Loucy (cell line): ENCODE measurements around the gene C1orf53.
"Not testable (repeated sequence)": the region's sequence is repeated elsewhere in the genome, so short reads cannot be mapped to it uniquely, and the experiment has no call there.

Experiments
- H2AFZ ChIP-seq: fragments of 200-600 bp; sonication (generic); 2 replicates; pipeline ENCODE4 v1.6.0; 2016; ENCODE audit warnings: antibody characterized with exemption, mild to moderate bottlenecking, low read length, moderate library complexity
- H3F3A ChIP-seq: fragments of 200-600 bp; 2 replicates; pipeline ENCODE4 v1.6.0; 2016; ENCODE audit warnings: antibody characterized with exemption, low read depth, mild to moderate bottlenecking
- H3K27me3 ChIP-seq: fragments of 200-600 bp; sonication (generic); 2 replicates; pipeline ENCODE4 v1.6.1; 2014; ENCODE audit warnings: low read length, mild to moderate bottlenecking; ENCODE audit not compliant: insufficient read depth, poor library complexity, severe bottlenecking
- H3K36me3 ChIP-seq: fragments of 200-600 bp; sonication (generic); 2 replicates; pipeline ENCODE4 v1.6.1; 2016; ENCODE audit warnings: low read length; ENCODE audit not compliant: insufficient read depth
- H3K4me1 ChIP-seq: fragments of 200-600 bp; sonication (generic); 2 replicates; pipeline ENCODE4 v1.5.1; 2014; ENCODE audit warnings: low read length, mild to moderate bottlenecking; ENCODE audit not compliant: insufficient read depth, poor library complexity, severe bottlenecking
- H3K4me2 ChIP-seq: fragments of 200-600 bp; sonication (generic); 2 replicates; pipeline ENCODE4 v1.6.0; 2014; ENCODE audit warnings: antibody characterized with exemption, low read length, low read depth, mild to moderate bottlenecking; ENCODE audit not compliant: poor library complexity, severe bottlenecking
- H3K4me3 ChIP-seq: fragments of 200-600 bp; sonication (generic); 2 replicates; pipeline ENCODE4 v1.5.1; 2014; ENCODE audit warnings: low read length, mild to moderate bottlenecking, mixed read lengths; ENCODE audit not compliant: poor library complexity, severe bottlenecking
- H3K79me2 ChIP-seq: fragments of 200-600 bp; sonication (generic); 2 replicates; pipeline ENCODE4 v1.6.1; 2014; ENCODE audit warnings: low read length; ENCODE audit not compliant: insufficient read depth
- H3K9ac ChIP-seq: fragments of 200-600 bp; sonication (generic); 2 replicates; pipeline ENCODE4 v1.6.0; 2014; ENCODE audit warnings: mild to moderate bottlenecking, low read depth, low read length, moderate library complexity; ENCODE audit not compliant: poor library complexity, severe bottlenecking
- H3K9me2 ChIP-seq: fragments of 200-600 bp; sonication (generic); replicated peaks from 2 replicates; pipeline ENCODE4 v1.6.1; 2016; ENCODE audit warnings: low read depth, low read length, mixed read lengths
- H3K9me3 ChIP-seq: fragments of 200-600 bp; sonication (generic); 2 replicates; pipeline ENCODE4 v1.6.1; 2014; ENCODE audit warnings: mild to moderate bottlenecking, antibody characterized with exemption, low read length, low read depth; ENCODE audit not compliant: insufficient read depth
- H4K20me1 ChIP-seq: fragments of 200-600 bp; sonication (generic); 2 replicates; pipeline ENCODE4 v1.6.0; 2014; ENCODE audit warnings: antibody characterized with exemption, low read length, mild to moderate bottlenecking; ENCODE audit not compliant: insufficient read depth, poor library complexity, severe bottlenecking
- CTCF ChIP-seq: fragments of 200-600 bp; sonication (generic); conservative IDR thresholded peaks from 2 replicates; pipeline ENCODE4 v1.5.1; 2014; ENCODE audit warnings: mild to moderate bottlenecking, antibody characterized with exemption, low read length
- EZH2phosphoT487 ChIP-seq: fragments of 200-600 bp; IDR thresholded peaks from 2 replicates; pipeline ENCODE4 v1.6.1; 2018; ENCODE audit warnings: antibody characterized with exemption, mild to moderate bottlenecking, moderate library complexity, borderline replicate concordance

Gene C1orf53

GRCh38 chr1:197876894-197877293 is 25.5 kb upstream of the C1orf53 start:
- no peak overlapping the region for H2AFZ ChIP-seq
- TF ChIP-seq EZH2phosphoT487 = no peak
- no peak for TF ChIP-seq CTCF
- no peaks in the 10 kb centered on the region for H3K36me3 ChIP-seq
- H3K9ac ChIP-seq = no peak overlapping the region
- no peak overlapping the region for H3K4me3 ChIP-seq
- H3K4me1 ChIP-seq = no peaks in the 10 kb centered on the region
- H3F3A ChIP-seq = no peaks in the 10 kb centered on the region
- H3K9me3 ChIP-seq = peaks cover 10% of the 10 kb centered on the region; the same call in 1 of the 2 replicates
- no peaks in the 10 kb centered on the region for H4K20me1 ChIP-seq
- no peaks in the 10 kb centered on the region for H3K27me3 ChIP-seq
- H3K4me2 ChIP-seq = no peak overlapping the region
- H3K9me2 ChIP-seq = no peaks in the 10 kb centered on the region
- no peaks in the 10 kb centered on the region for H3K79me2 ChIP-seq

GRCh38 chr1:197880385-197880784 is 22.0 kb upstream of the C1orf53 start:
- not testable (repeated sequence) for H3K4me2 ChIP-seq, H3K4me1 ChIP-seq, H3K4me3 ChIP-seq, H3F3A ChIP-seq, H3K36me3 ChIP-seq, H3K9me2 ChIP-seq, H3K27me3 ChIP-seq, H4K20me1 ChIP-seq, H3K9me3 ChIP-seq, H2AFZ ChIP-seq, H3K9ac ChIP-seq, H3K79me2 ChIP-seq

- H2AFZ ChIP-seq, H3F3A ChIP-seq, H3K79me2 ChIP-seq, H3K4me2 ChIP-seq, H3K9ac ChIP-seq, H4K20me1 ChIP-seq, H3K4me1 ChIP-seq, H3K9me2 ChIP-seq, H3K36me3 ChIP-seq, H3K27me3 ChIP-seq, H3K4me3 ChIP-seq, H3K9me3 ChIP-seq: not testable (repeated sequence)
Observed at GRCh38 chr1:197882241-197882640, 20.2 kb upstream of the C1orf53 start.

- Histone ChIP-seq H3K4me2 (no peak overlapping the region), H3K36me3 (no peaks in the 10 kb centered on the region), H2AFZ (no peak overlapping the region), H3K79me2 (no peaks in the 10 kb centered on the region), H3K4me3 (no peak overlapping the region), H4K20me1 (no peaks in the 10 kb centered on the region), H3F3A (no peaks in the 10 kb centered on the region), H3K9ac (no peak overlapping the region), H3K9me3 (no peaks in the 10 kb centered on the region), H3K4me1 (no peaks in the 10 kb centered on the region), H3K27me3 (no peaks in the 10 kb centered on the region), H3K9me2 (no peaks in the 10 kb centered on the region)
- TF ChIP-seq EZH2phosphoT487 = no peak
- no peak for TF ChIP-seq CTCF
Observed at GRCh38 chr1:197884173-197884572, 18.3 kb upstream of the C1orf53 start.
